ENCODE measurements around the gene PYY.

- no peak for TF ChIP-seq POLR2A (IDR thresholded peaks at IDR 0.05)
- TF ChIP-seq CTCF (IDR thresholded peaks at IDR 0.05): no peak
Observed at GRCh38 chr17:43988301-43988700, 34.6 kb upstream of the PYY start.
